GM23248 (cell line): Measurements from ENCODE around the gene FEM1B.

Experiments
- EZH2 ChIP-seq: fragments of 200-600 bp; sonication (generic); IDR thresholded peaks from 2 replicates; pipeline ENCODE4 v1.6.1; 2018; ENCODE audit warnings: antibody characterized with exemption, mild to moderate bottlenecking; ENCODE audit not compliant: insufficient read depth, poor library complexity, severe bottlenecking
- EZH2phosphoT487 ChIP-seq: fragments of 200-600 bp; sonication (generic); IDR thresholded peaks from 2 replicates; pipeline ENCODE4 v1.6.1; 2018; ENCODE audit warnings: antibody characterized with exemption, moderate library complexity, mild to moderate bottlenecking, low read depth; ENCODE audit not compliant: insufficient read depth

GRCh38 chr15:68311464-68311835 is 33.9 kb downstream of the FEM1B start:
- no peak for TF ChIP-seq EZH2phosphoT487
- TF ChIP-seq EZH2, result no peak
